ENCODE measurements around the gene UBR4.

The UBR4 gene

GRCh38 chr1:19205845-19206244, 4.2 kb downstream of the UBR4 start:
- no peak for TF ChIP-seq CTCF (IDR thresholded peaks at IDR 0.05; ENCODE audit: insufficient read depth, low read depth, low read length, missing control alignments)
- DNase-seq (ENCODE audit: low read depth) = no peak
- H3K4me3 ChIP-seq (ENCODE audit: low read depth, low read length) = no peak overlapping the region

DNA sequence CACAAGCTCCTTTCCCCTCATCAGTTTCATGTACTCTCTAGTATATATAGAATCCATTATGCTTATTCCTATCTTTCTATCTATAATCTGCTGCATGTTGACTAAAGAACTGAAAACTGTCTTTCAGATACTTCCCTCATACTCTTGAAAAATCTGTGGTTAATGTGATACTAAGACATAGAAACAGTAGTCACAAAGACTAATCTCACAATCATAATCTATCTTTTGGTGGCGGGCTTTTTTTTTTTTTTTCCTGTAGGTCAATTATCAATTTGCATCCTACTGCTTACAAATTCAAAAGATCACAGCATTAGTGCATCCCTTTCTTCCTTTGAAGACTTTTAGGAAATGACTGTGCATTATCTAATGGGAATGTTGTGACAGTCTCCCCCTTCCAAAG, 4.7 kb downstream of the UBR4 start:
- TF ChIP-seq CTCF (IDR thresholded peaks at IDR 0.05; ENCODE audit: insufficient read depth, low read depth, low read length, missing control alignments) = no peak
- no peak overlapping the region for H3K4me3 ChIP-seq (ENCODE audit: low read depth, low read length)
- peak; percentile 38 for DNase-seq (ENCODE audit: low read depth)

GRCh38 chr1:19204446-19205266, 5.4 kb downstream of the UBR4 start:
- DNase-seq (ENCODE audit: low read depth) = no peak
- TF ChIP-seq CTCF (IDR thresholded peaks at IDR 0.05; ENCODE audit: insufficient read depth, low read depth, low read length, missing control alignments) = no peak
- no peak overlapping the region for H3K4me3 ChIP-seq (ENCODE audit: low read depth, low read length)

DNA sequence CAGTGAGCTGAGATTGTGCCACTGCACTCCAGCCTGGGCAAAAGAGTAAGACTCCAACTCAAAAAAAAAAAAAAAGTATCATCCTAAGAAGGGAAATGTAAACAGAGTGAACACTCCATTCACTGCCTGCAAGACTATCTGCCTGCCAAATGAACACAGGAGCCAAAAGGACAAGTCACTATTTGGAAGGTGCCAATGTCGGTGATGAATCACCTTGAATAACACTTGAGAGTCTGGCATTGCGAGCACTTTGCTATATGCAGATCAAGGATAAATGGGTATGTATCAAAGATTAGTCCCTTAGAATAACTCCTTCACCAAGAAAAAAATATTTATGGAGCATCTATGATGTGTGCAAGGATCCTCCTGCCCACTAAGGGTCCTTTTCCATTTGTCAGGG, 6.6 kb downstream of the UBR4 start:
- no peak overlapping the region for H3K4me3 ChIP-seq (ENCODE audit: low read depth, low read length)

GRCh38 chr1:19202396-19202795, 7.7 kb downstream of the UBR4 start:
- no peak for TF ChIP-seq CTCF (IDR thresholded peaks at IDR 0.05; ENCODE audit: insufficient read depth, low read depth, low read length, missing control alignments)
- no peak for DNase-seq (ENCODE audit: low read depth)
- H3K4me3 ChIP-seq (ENCODE audit: low read depth, low read length) = no peak overlapping the region

More for the DNA sequence above, 6.6 kb downstream of the UBR4 start:
- no peak for TF ChIP-seq CTCF (IDR thresholded peaks at IDR 0.05; ENCODE audit: insufficient read depth, low read depth, low read length, missing control alignments)
- DNase-seq (ENCODE audit: low read depth) = no peak

DNA sequence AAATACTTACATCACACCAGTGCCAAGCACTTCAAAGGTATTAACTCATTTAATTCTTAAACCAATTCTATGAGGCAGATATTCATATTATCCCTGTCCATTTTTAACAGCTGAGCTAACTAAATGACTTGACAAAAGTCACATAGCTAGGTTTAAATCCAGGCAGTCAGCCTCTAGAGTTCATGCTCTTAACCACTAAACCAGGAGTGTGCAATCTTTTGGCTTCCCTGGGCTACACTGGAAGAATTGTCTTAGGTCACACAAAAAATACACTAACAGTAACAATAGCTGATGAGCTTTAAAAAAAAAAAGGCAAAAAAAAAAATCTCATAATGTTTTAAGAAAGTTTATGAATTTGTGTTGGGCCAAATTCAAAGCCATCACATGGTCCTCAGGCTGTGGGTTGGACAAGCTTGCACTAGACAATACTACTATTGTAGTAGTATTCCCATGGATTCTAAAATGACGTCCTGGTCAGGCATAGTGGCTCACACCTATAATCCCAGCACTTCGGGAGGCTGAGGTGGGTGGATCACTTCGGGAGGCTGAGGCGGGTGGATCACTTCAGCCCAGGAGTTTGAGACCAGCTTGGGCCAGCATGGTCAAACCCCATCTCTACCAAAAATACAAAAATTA, 10.0 kb downstream of the UBR4 start:
- no peak for TF ChIP-seq CTCF (IDR thresholded peaks at IDR 0.05; ENCODE audit: insufficient read depth, low read depth, low read length, missing control alignments)
- no peak overlapping the region for H3K4me3 ChIP-seq (ENCODE audit: low read depth, low read length)
- DNase-seq (ENCODE audit: low read depth) = no peak

All from GM12865 (cell line).